NT2/D1 (cell line): ENCODE results near the gene CRPPA.

Source experiments
- SUZ12 ChIP-seq: IDR thresholded peaks from 2 replicates; pipeline ENCODE4 v1.6.1; 2011; ENCODE audit not compliant: insufficient read length, insufficient read depth; ENCODE audit errors: extremely low read depth
- YY1 ChIP-seq: IDR thresholded peaks from 2 replicates; pipeline ENCODE4 v1.6.1; 2011; ENCODE audit not compliant: insufficient read length, insufficient read depth
- ZNF274 ChIP-seq: IDR thresholded peaks from 2 replicates; pipeline ENCODE4 v1.6.1; 2011; ENCODE audit warnings: mild to moderate bottlenecking, low read depth, low read length

DNA sequence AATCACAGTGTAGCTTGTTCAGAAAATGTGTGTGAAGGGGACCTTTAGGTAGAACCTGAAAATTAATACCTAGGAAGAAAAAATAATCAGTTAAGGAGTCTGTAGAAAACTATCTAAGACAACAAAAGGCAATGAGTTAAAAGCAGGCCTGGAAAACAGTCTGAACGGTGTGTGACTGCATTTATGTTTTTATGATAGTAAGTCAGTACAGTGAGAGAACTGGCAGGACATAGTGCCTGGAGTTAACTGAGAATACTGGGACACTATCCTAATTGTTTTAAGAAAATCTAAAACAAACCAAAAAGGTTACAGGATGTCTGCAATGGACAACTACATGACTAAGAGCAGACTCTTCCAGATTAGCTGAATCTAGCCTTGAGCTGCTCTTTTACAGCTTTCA, 17.9 kb downstream of the CRPPA start:
- TF ChIP-seq YY1 (no peak), ZNF274 (no peak), SUZ12 (no peak)
